OCI-LY7 (cell line): Measurements from ENCODE around the gene ALOX5.

Experiments
- EZH2phosphoT487 ChIP-seq: fragments of 200-600 bp; sonication (generic); IDR thresholded peaks from 2 replicates; pipeline ENCODE4 v1.6.1; 2018; ENCODE audit warnings: low read depth, borderline replicate concordance, mild to moderate bottlenecking, mixed run types, antibody characterized with exemption, low read length, moderate library complexity, mixed read lengths
- TF ChIP-seq, protein P1 (sequence below): fragments of 200-600 bp; sonication (generic); conservative IDR thresholded peaks from 2 replicates; pipeline ENCODE4 v1.5.1; 2014; ENCODE audit warnings: mild to moderate bottlenecking, antibody characterized with exemption, low read length, moderate library complexity, mixed read lengths

GRCh38 chr10:45355494-45355893 is 18.5 kb upstream of the ALOX5 start:
- TF ChIP-seq, protein P1, sequence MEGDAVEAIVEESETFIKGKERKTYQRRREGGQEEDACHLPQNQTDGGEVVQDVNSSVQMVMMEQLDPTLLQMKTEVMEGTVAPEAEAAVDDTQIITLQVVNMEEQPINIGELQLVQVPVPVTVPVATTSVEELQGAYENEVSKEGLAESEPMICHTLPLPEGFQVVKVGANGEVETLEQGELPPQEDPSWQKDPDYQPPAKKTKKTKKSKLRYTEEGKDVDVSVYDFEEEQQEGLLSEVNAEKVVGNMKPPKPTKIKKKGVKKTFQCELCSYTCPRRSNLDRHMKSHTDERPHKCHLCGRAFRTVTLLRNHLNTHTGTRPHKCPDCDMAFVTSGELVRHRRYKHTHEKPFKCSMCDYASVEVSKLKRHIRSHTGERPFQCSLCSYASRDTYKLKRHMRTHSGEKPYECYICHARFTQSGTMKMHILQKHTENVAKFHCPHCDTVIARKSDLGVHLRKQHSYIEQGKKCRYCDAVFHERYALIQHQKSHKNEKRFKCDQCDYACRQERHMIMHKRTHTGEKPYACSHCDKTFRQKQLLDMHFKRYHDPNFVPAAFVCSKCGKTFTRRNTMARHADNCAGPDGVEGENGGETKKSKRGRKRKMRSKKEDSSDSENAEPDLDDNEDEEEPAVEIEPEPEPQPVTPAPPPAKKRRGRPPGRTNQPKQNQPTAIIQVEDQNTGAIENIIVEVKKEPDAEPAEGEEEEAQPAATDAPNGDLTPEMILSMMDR, result no peak
- no peak for TF ChIP-seq EZH2phosphoT487
